Ishikawa (cell line): Measurements from ENCODE around the gene ISOC1.

Source experiments
- CEBPB ChIP-seq: IDR thresholded peaks from 2 replicates; pipeline ENCODE4 v1.6.1; 2012
- CREB1 ChIP-seq: IDR thresholded peaks from 2 replicates; pipeline ENCODE4 v1.6.1; 2012; ENCODE audit warnings: low read depth
- EGR1 ChIP-seq: IDR thresholded peaks from 2 replicates; pipeline ENCODE4 v1.6.1; 2012
- EP300 ChIP-seq: IDR thresholded peaks from 2 replicates; pipeline ENCODE4 v1.6.1; 2012; ENCODE audit warnings: borderline replicate concordance
- FOXM1 ChIP-seq: IDR thresholded peaks from 2 replicates; pipeline ENCODE4 v1.6.1; 2012; ENCODE audit warnings: low read depth, borderline replicate concordance
- MAX ChIP-seq: IDR thresholded peaks from 2 replicates; pipeline ENCODE4 v1.6.1; 2012
- NFIC ChIP-seq: IDR thresholded peaks from 2 replicates; pipeline ENCODE4 v1.6.1; 2012
- RAD21 ChIP-seq: IDR thresholded peaks from 2 replicates; pipeline ENCODE4 v1.6.1; 2012; ENCODE audit warnings: low read depth
- REST ChIP-seq: IDR thresholded peaks from 2 replicates; pipeline ENCODE4 v1.6.1; 2012; ENCODE audit warnings: low read depth, mild to moderate bottlenecking
- TAF1 ChIP-seq: IDR thresholded peaks from 2 replicates; pipeline ENCODE4 v1.6.1; 2012; ENCODE audit warnings: low read depth, mild to moderate bottlenecking
- TCF12 ChIP-seq: IDR thresholded peaks from 2 replicates; pipeline ENCODE4 v1.6.1; 2012; ENCODE audit warnings: low read depth
- TEAD4 ChIP-seq: IDR thresholded peaks from 2 replicates; pipeline ENCODE4 v1.6.1; 2012
- USF1 ChIP-seq: IDR thresholded peaks from 2 replicates; pipeline ENCODE4 v1.6.1; 2012
- YY1 ChIP-seq: IDR thresholded peaks from 2 replicates; pipeline ENCODE4 v1.6.1; 2012; ENCODE audit warnings: low read depth
- ZBTB7A ChIP-seq: IDR thresholded peaks from 2 replicates; pipeline ENCODE4 v1.6.1; 2012; ENCODE audit warnings: low read depth

ISOC1 gene

DNA sequence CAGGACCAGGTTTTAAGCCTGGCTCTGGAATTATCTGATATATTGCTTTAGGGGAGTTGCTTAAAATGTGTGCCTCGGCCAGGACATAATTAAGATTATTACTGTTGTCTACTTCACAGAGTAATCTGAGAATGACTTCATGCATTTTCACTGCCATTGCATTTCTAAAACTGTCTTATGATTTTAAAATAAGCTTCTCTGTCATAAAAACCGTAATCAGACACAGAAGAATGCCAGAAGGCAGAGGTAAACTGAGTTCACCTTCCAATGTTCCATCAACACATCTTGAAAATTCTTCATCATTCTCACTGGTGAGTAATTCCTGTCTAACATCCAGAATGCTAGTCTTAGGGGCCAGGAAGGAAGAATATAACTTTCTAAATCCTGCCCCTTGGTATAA is 47.1 kb downstream of the ISOC1 start:
- TF ChIP-seq CREB1 (no peak), EGR1 (no peak), TCF12 (no peak), TAF1 (no peak), FOXM1 (no peak), MAX (no peak), RAD21 (no peak), YY1 (no peak), NFIC (no peak), USF1 (no peak), EP300 (no peak), TEAD4 (no peak), CEBPB (no peak), ZBTB7A (no peak), REST (no peak)

GRCh38 chr5:129155876-129156275 is 61.3 kb downstream of the ISOC1 start:
- TF ChIP-seq EGR1 (no peak), TEAD4 (no peak), MAX (no peak), NFIC (no peak), YY1 (no peak), USF1 (no peak), CREB1 (no peak), TAF1 (no peak), TCF12 (no peak), CEBPB (no peak), EP300 (no peak), FOXM1 (no peak), REST (no peak)

GRCh38 chr5:129161830-129162229 is 67.3 kb downstream of the ISOC1 start:
- TF ChIP-seq EGR1 (no peak), RAD21 (no peak), TEAD4 (no peak), NFIC (no peak), REST (no peak), FOXM1 (no peak), ZBTB7A (no peak), USF1 (no peak), CEBPB (no peak), EP300 (no peak), CREB1 (no peak), TAF1 (no peak), MAX (no peak), YY1 (no peak), TCF12 (no peak)
